GM23338 (cell line): Measurements from ENCODE around the gene MED13L.

Experiments
- CREB1 ChIP-seq: fragments of 250-450 bp; sonication (Bioruptor Pico); IDR thresholded peaks from 2 replicates; pipeline ENCODE4 v1.5.0; 2020; ENCODE audit warnings: low read depth, mild to moderate bottlenecking, moderate library complexity
- EZH2 ChIP-seq: fragments of 200-600 bp; sonication (generic); IDR thresholded peaks from one replicate; pipeline ENCODE4 v1.8.0; 2017; ENCODE audit warnings: antibody characterized with exemption, mild to moderate bottlenecking, low read depth; ENCODE audit not compliant: unreplicated experiment
- EZH2phosphoT487 ChIP-seq: fragments of 200-600 bp; sonication (generic); IDR thresholded peaks from one replicate; pipeline ENCODE4 v1.8.1; 2018; ENCODE audit warnings: antibody characterized with exemption; ENCODE audit not compliant: unreplicated experiment
- JUNB ChIP-seq: IDR thresholded peaks from one replicate; pipeline ENCODE4 v1.6.1; 2016; ENCODE audit warnings: antibody characterized with exemption; ENCODE audit not compliant: unreplicated experiment
- NANOG ChIP-seq: IDR thresholded peaks from 2 replicates; pipeline ENCODE4 v1.6.1; 2016; ENCODE audit warnings: antibody characterized with exemption, borderline replicate concordance
- POLR2AphosphoS5 ChIP-seq: IDR thresholded peaks from 2 replicates; pipeline ENCODE4 v1.6.1; 2016; ENCODE audit warnings: antibody characterized with exemption, low read depth
- STAT1 ChIP-seq: IDR thresholded peaks from one replicate; pipeline ENCODE4 v1.6.1; 2016; ENCODE audit warnings: antibody characterized with exemption; ENCODE audit not compliant: unreplicated experiment
- ZNF331 ChIP-seq: fragments of 250-450 bp; sonication (Bioruptor Pico); IDR thresholded peaks from 2 replicates; pipeline ENCODE4 v1.5.0; 2020; ENCODE audit warnings: low read depth, mild to moderate bottlenecking, moderate library complexity
- TF ChIP-seq, protein P1 (sequence below), 2 experiments: fragments of 200-600 bp in 1 of 2; sonication (generic) in 1 of 2; conservative IDR thresholded peaks; 2 replicates each; pipeline versions ENCODE4 v1.5.1 to v1.6.1; 2016 to 2017; ENCODE audit warnings: antibody characterized with exemption in 2 of 2, low read depth in 2 of 2, mild to moderate bottlenecking in 2 of 2, moderate library complexity in 1 of 2
- TF ChIP-seq, protein P2 (sequence below): IDR thresholded peaks from one replicate; pipeline ENCODE4 v1.6.1; 2018; ENCODE audit warnings: antibody characterized with exemption; ENCODE audit not compliant: unreplicated experiment

DNA sequence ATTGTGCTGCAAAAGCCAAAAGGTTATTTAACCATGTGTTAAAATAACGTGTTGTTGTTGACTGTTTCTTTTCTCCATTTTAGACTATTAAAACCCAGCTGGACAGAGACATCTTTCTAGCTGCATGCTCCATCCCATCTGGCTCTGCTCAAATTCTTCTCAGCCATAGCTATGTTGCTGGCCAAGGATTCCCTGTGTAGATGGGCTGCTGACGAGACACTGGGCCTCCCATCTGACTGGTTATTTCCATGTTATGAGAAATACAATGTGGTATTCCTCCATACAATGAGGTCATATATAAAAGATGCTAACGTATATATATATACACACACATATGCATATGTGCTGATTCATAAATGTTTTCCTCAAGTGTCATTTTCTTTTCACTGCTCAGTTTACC, 30.1 kb downstream of the MED13L start:
- TF ChIP-seq, protein P1, sequence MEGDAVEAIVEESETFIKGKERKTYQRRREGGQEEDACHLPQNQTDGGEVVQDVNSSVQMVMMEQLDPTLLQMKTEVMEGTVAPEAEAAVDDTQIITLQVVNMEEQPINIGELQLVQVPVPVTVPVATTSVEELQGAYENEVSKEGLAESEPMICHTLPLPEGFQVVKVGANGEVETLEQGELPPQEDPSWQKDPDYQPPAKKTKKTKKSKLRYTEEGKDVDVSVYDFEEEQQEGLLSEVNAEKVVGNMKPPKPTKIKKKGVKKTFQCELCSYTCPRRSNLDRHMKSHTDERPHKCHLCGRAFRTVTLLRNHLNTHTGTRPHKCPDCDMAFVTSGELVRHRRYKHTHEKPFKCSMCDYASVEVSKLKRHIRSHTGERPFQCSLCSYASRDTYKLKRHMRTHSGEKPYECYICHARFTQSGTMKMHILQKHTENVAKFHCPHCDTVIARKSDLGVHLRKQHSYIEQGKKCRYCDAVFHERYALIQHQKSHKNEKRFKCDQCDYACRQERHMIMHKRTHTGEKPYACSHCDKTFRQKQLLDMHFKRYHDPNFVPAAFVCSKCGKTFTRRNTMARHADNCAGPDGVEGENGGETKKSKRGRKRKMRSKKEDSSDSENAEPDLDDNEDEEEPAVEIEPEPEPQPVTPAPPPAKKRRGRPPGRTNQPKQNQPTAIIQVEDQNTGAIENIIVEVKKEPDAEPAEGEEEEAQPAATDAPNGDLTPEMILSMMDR (conservative IDR thresholded peaks at IDR 0.05; ENCODE audit: low read depth in 2 of 2), result no peak
- TF ChIP-seq POLR2AphosphoS5 (no peak), CREB1 (CRISPR knock-in tag) (no peak), JUNB (no peak), STAT1 (no peak), EZH2 (no peak), EZH2phosphoT487 (no peak), NANOG (no peak), ZNF331 (CRISPR knock-in tag) (no peak)
- TF ChIP-seq, protein P2, sequence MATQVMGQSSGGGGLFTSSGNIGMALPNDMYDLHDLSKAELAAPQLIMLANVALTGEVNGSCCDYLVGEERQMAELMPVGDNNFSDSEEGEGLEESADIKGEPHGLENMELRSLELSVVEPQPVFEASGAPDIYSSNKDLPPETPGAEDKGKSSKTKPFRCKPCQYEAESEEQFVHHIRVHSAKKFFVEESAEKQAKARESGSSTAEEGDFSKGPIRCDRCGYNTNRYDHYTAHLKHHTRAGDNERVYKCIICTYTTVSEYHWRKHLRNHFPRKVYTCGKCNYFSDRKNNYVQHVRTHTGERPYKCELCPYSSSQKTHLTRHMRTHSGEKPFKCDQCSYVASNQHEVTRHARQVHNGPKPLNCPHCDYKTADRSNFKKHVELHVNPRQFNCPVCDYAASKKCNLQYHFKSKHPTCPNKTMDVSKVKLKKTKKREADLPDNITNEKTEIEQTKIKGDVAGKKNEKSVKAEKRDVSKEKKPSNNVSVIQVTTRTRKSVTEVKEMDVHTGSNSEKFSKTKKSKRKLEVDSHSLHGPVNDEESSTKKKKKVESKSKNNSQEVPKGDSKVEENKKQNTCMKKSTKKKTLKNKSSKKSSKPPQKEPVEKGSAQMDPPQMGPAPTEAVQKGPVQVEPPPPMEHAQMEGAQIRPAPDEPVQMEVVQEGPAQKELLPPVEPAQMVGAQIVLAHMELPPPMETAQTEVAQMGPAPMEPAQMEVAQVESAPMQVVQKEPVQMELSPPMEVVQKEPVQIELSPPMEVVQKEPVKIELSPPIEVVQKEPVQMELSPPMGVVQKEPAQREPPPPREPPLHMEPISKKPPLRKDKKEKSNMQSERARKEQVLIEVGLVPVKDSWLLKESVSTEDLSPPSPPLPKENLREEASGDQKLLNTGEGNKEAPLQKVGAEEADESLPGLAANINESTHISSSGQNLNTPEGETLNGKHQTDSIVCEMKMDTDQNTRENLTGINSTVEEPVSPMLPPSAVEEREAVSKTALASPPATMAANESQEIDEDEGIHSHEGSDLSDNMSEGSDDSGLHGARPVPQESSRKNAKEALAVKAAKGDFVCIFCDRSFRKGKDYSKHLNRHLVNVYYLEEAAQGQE, result no peak
